GM21619 (cell line): ENCODE data around the gene TBCD.

Experiments
- ATAC-seq: cut with Tn5 transposase; IDR thresholded peaks from one replicate; pipeline ENCODE4 v1.9.1; 2021; ENCODE audit not compliant: unreplicated experiment

TBCD gene

DNA sequence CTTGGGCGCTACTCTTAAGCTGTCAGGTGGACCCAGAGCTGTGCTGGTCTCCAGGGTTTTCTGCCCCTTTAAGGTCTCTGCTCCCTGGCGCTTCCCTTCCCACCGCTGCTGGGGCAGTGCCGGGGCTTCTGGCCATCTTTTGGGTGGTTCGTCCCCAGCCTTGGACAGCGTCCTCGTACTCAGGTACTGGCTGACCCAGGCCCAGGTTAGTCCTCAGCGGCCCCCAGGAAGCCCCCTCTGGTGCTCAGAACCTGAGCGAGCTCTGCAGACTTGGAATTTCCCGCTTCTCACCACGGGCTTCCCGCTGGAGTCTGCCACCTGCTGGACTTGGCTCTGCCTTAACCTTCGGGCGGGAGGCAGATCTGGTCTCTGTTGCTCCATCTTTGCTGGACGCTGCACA, 182.0 kb downstream of the TBCD start:
- no peak for ATAC-seq

DNA sequence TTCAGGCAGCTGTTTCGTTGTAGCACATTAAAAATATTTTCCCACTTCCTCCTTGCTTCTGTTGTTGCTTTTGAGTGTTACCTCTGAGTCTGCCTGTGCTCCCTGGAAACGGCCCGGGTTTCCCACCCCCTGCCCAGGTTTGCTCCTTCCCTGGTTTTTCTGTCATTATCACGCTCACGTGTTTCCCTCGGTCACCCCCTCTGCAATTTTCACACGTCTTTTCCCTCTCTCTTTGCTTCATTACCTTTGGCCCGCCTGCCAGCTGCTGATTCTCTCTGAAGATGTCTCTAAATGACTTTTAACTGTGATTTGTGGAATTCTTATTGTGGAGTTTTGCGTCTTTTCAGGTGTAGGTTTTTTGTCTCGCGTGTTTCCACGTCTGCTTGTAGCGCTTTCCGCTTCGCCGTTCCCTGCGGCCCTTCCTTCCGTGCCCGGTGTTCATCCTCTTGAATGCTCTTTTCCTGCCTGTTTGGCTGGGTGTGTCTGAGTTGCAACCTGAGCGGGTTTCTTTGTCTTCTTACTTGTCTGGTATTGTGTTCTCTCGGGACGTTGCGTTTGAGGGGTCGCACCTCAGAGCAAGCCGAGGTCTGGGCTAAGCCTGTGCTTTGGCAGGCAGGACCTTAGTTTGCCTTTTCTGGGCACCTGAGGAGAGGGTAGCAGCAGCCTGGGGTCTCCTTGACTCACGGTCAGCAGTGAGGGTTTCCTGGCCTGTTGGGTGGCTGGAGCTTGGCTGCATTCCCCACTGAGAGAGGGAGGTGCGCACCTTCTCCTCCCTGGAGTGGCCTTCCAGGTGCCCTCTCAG, 184.3 kb downstream of the TBCD start:
- no peak for ATAC-seq

DNA sequence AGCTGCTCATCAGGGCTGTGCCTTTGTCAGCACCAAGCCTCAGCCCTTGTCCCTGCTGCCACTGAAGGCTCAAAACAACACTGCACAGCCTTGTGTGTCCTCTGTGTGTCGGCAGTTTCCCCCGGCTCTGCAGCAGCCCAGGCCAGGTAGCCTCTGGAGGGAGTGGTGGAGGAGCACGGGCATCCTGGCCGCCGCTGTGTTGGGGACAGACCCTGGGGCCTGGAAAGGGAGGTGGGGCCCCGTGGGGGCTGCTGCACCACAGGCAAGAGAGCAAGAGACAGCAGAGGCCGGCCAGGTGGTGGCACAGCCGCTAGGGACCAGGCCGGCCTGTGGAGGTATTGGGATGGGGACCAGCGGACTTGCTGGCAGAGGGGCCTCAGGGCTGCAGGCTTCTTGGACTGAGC, 184.9 kb downstream of the TBCD start:
- ATAC-seq = no peak

DNA sequence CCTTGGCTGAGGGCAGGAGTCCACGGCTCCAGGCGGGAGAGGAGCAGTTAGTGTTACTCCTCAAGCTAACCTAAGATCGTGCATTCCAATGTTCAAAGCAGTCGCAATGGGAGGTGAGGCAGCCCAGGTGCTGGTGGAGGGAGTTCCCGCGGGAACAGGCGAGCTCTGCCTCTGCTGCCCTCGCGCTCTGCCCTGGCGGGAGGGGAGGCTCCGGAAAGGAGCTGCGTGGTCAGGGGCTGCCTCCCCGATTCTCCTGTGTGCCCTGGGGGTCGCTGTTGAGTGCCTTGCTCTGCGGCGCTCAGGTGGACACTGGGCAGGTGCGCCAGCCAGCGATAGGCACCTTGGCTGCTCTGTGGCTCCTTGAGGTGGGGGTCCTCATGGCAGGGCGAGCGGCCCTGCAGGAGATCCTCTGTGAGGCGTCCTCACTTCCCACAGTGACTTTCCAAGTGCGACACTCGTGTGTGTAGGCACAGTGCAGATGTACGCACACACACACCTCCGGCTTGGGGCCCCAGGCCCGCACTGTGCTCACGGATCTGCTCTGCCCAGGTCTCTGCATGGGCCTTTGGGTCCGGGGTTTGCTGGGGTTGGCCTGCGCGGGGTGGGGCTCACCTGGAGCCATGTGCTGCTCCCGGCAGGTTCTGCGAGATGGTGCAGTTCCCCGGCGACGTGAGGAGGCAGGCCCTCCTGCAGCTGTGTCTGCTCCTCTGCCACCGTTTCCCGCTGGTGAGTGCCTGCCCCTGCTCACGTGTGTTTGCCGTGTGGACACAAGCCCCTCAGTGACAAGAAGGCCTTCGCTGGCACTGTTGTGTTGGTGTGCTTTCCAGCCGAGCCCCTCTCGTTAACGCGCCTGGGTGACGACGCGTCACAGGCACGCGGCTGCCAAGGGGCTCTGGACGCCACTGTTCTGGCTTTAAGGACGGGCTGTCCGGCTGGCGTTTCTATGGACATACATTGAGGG, 185.8 kb downstream of the TBCD start:
- ATAC-seq = no peak

DNA sequence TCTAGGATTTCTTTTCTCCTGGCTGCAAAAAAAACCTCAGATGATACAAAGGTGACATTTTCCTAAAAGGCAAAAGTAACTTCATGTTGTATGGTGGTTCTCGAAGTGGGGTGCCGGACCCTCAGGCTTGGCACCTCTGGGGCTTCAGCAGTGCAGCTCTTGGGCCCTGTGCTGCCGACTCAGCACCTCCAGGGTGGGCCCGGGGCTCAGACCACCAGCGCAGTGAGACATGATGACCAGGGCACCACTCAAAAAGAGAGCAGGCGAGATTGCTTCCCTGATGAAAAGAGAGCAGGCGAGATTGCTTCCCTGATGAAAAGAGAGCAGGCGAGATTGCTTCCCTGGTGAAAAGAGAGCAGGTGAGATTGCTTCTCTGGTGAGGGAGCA, 186.6 kb downstream of the TBCD start:
- no peak for ATAC-seq

DNA sequence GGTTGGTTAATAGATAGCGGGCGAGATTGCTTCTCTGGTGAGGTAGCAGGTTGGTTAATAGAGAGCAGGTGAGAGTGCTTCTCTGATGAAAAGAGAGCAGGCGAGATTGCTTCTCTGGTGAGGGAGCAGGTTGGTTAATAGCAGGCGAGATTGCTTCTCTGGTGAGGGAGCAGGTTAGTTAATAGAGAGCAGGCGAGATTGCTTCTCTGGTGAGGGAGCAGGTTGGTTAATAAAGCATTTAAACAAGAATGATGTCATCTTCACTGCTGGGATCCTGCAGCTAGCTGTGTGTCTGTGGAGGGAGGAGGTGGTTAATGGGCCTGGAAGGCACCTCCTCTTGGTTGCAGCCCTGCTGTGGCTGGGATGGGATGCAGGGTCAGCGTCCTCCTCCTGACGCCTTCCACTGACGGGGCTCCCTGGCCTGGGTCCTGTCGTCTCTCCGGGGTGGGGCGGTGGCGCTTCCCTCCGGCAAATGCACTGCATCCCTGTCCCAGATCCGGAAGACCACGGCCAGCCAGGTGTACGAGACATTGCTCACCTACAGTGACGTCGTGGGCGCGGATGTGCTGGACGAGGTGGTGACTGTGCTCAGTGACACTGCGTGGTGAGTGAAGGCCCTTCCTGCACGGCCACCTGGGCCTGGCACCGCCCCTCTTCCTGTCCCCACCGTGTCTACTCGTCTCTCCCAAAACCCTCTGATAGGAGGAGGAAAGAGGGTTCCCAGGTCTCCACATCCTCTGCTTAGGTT, 187.2 kb downstream of the TBCD start:
- ATAC-seq = no peak

DNA sequence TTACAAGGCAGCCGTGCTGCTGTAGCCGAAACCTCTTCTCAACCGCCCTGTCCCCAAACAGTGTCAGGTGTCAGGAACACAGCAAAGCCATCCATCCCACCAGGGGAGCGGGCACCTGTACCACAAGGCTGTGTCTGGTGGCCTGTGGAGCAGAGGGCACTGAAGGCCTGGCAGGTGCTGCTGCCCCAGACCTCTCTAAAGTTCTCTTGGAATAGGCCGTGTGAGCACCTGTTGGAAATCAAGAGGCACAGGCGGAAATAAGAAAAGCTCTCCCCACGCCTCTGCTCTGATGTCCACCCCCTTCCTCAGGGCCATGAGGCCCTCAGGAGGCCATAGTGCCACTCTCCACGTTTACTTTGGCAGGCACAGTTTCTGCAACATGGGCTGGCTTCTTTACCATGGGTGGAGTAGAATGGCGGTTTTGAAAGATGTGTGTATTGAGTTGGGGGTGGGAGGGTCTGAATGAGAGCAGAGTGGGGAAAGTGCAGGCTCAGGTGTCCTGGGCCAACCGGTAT, 187.8 kb downstream of the TBCD start:
- ATAC-seq = no peak

DNA sequence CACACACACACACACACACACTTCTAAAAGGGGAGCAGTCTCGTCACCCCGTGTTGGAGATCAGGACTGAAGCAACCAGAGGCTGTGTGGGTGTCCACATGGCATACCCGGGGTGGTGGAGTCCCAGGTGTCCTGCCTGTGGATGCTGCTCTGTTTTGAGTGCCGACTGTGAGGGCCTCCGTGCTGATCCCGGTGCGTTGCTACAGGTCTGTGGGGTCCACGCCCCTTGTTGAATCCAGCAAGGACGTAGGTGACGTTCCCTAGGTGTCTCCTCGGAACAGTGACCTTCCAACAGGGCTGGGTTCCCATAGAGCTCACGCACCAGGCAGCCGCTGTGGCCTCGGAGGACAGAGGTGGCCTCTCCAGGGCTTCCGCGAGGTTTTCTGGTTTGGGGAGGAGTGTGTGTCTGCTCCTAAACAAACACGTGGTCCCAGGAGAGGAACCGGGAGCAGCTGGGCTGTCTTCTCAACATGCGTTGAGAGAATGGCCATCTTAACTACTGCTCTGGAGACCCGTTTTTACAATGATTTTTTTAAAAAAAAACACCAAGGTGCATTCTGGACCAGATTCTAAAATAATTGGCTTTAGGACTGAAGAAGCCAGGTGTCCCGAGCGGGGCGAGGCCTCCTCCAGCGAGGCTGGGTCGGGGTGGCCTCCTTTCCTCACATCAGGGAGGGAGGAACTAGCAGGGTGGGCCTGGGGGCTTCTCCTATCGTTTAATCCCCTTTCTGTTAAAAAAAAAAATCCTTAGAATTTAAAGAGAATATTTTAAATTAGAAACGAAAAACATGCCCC, 188.6 kb downstream of the TBCD start:
- ATAC-seq = no peak

DNA sequence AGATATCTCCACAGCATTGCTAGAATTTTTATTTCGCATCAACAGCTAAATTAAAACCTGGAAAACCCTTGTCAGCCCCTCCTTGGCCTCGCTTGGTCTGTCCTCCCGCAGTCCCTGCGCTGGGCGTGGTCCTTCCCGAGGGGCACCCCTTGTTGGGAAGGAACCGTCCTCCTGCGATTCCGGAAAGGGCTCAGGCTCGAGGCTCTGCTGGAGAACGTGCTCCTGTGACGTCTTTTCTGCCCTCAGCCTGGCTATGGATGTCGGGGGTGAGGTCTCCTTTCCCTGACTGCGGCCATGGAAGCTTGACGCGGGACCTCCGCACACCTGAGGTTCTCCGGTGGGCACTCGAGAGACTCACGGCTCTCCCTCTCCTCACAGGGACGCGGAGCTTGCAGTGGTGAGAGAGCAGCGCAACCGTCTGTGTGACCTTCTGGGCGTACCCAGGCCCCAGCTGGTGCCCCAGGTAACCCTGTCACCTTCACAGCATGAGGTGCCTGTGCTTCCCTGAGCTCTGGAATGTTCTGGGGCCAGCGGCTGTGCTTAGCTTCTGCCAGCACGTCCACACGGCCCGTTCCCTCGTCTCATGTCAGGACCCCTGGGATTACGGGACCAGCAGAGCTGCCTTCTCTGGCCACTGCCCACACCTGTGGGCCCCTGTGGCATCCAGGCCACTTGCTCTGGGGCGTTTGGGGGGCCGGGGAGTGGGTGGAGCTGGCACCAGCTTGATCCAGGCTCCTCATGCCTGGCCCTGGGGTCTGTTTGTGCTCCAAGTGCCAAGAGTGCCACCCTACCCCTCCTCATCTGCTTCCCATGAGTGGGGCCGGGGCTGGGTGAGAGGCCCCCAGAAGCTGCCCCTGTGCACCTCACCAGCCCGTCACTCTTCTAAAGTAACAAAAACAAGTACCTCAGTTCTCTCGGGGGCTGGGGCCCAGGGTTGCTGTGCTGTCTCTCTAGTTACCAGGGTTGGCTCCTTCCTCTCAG, 189.4 kb downstream of the TBCD start:
- ATAC-seq = no peak

DNA sequence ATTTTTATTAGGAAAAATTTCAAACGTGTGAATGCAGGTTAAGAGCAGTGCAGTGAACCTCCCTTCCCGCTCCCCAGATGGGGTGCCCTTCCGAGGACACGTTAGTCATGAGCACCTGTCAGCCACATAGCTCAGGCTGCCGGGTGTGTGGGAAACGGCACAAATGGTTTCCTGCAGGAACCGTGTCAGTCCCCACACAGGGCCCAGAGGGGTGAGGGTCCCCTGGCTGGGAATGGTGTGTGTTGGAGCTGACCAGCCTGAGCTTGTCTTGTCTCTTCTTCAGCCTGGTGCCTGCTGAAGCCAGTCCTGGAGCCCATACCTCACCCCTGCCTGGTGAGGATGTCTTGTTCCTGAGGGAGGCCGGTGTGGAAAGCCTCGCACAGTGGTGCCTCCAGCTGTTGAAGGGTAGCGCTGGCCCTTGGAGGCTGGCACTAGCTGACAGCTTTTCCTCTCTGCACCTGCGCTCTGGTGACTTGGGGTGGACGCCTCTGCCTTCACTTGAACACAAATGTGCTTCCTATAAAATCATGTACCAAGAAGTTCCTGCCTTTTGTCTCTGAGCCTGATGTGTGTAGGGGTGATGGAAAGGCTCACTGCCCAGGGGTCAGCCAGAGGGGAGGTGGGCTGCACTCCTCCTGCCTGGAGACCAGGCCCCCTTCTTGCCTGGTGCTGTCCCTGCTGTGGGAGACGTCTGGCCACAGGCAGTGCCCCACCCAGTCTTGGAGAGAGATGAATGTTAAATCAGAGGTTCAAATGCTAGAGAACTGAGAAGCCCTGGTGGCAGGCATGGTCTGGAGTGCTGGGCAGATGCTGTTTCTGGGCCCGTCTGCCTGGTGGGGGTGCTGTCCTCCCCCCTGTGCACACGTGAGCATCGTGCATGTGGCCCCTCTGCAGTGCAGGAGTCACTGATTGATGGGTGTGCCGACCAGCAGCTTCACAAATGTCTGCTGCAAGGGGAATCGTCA, 190.6 kb downstream of the TBCD start:
- no peak for ATAC-seq

DNA sequence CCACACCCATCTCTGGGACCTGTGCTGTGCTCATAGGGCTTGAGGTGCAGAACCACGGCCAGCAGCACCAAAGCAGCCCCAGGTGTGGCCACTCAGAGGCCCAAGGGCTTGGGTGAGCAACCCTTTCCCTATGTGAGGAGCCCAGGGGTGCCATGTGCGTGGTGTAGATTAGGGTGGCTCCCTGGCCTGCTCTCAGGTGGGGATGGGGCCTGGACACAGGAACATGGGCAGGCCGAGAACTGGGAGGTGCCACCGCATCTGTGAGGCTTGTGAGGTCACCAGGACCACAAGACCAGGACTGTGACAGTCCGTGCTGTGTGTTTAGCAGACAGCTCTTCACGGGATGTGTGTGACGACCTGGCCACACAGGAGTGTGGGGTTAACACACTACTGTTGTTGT, 191.5 kb downstream of the TBCD start:
- ATAC-seq = no peak

DNA sequence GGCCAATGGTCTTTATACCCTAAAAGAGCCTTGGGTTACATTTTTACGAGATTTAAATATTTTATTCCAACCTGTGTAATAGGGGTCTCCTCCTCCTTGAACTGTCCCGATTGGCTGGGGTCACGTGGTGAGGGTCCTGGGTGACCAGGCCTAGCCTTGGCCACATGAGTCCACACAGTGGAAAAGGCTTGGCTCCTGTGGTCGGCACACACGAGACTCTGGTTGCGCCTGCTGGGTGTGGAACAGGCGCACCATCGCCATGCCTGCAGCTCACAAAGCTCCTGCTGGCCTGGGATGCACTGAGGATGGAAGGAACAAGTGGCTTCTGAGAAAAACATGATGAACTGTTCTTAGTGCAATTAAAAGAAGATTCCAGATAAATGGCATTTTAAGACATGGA, 191.9 kb downstream of the TBCD start:
- ATAC-seq = no peak

DNA sequence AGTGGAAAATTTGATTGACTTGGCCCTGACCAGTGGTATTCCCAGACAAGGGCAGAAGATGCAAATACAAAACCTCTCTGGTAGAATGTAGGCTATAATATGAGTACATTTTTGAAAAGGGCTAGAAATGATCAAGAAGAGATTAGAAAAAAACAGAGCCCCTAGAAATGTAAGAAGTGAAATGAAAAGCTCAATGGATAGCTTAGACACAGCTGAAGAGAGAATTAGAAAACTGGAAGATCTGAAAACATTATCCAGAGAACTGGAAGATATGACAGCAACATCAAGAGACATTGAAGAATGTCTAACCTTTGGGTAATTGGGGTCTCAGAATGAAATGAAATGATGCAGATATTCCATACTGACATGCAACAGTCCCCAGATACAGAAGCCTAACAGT, 193.1 kb downstream of the TBCD start:
- ATAC-seq = no peak

DNA sequence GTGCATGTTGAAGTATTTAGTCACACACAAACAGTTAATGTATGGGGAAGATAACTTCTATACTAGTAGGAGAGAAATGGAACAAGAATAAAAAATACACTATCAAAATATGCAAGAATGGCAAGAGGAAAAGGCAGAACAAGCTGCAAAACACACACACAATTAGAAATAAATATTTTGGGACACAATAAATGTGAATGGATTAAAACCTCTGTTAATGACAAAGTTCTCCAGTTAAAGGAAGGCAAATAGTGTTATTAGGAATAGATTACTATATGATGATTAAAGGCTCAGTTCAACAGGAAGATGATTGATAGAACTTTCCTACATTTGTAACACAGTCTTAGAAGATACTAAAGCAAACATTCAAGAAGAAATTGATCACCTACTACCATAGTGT, 194.2 kb downstream of the TBCD start:
- no peak for ATAC-seq

DNA sequence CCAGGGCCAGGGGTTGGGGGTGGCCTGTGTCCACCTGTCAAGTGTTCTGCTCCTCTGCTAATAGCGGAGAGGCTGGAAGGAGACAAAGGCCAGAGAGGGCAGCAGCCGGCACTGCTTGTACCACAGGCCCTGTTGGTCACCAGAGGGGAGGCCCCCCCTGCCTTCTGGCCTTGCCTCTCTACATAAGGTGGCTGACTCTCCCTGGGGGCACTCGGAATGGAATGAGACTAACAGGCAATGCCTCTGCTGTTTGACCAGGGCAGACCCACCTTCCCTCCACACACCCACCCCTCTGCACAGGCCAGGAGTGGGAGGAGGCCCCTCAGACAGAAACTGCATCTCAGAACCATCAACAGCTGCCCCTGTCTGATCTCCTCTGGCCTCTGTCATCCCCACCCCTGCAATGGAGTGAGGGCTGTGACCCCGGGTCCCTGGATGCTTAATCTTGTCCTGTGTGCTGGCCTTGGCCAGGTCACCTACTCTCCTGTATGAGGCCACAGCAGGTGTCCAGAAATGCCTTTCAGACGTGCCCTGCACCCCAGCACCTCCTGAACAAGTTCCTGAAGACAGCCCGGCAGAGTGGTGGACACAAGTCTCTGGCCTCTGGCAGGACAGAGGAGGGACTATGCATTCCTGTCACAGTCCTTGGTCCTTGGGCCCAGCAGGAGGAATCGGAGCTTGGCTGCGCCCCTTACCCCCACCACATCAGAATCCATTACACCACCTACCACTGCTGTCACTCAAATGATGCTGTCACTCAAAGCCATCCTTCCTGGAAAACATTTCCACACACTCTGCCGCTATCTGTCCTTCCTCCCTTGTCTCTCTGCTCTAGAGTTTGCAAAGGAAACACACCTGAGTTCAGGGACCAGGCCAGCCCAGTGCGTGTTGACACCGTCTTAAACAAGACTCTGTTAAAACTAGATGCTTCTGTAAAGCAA, 195.5 kb downstream of the TBCD start:
- ATAC-seq = no peak

DNA sequence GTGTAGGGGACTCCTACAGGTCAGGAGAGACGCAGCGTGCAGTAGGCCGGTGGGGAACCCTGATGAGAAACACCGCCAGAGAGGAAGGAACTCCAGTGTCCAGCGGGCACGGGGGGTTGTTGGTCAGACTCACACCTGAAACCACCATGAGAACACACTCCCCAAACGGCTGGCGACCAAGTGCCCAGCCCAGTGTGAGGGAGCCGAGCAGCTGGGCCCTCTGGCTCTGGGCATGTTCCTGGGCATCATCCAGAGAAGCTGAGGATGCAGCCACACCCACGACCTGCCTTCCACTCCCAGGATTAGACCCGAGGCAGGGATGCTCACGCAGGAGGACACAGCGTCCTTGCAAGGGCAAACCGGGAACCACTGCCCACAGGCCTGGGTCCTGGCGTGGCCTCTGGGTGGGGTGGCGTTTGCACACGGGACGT, 196.2 kb downstream of the TBCD start:
- ATAC-seq = no peak

DNA sequence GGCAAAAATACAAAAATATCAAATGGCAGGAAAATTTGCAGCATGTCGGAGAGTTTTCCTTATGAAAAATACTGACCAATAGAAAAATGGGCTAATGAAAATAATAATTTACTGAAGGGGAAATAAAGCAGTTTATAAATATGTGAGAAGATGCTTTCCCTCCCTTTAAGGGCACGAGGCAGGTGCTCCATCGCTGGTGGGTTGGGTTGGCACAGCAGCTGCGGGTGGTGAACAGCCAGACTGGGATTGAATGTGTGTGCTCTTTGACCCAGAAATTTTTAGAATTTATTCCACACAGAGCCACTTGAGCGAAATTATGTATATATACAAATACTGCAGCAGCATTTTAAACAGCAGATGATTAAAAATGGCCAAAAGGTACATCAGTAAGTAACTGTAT, 197.1 kb downstream of the TBCD start:
- no peak for ATAC-seq
